HepG2 (cell line): ENCODE measurements around the gene TNFRSF6B. TPM values are rescaled to one million over a fixed set of nuclear protein-coding genes. Genes with fewer than 3 reads are reported as not detected.

Experiments used
- FLYWCH1 ChIP-seq: sonication (generic); formaldehyde crosslinking; IDR thresholded peaks from 2 replicates; pipeline ENCODE4 v1.8.1; 2023; ENCODE audit warnings: mild to moderate bottlenecking, missing genetic modification reagents
- HNRNPK ChIP-seq: fragments of 200-400 bp; formaldehyde crosslinking; IDR thresholded peaks from 2 replicates; pipeline ENCODE4 v1.6.1; 2018; ENCODE audit warnings: low read length, low read depth, moderate library complexity, mild to moderate bottlenecking; ENCODE audit not compliant: poor library complexity, severe bottlenecking
- ISL2 ChIP-seq: sonication (generic); formaldehyde crosslinking; IDR thresholded peaks from 2 replicates; pipeline ENCODE4 v1.5.0; 2020; ENCODE audit warnings: missing genetic modification reagents
- NAIF1 ChIP-seq: sonication (generic); formaldehyde crosslinking; IDR thresholded peaks from 2 replicates; pipeline ENCODE4 v1.5.0; 2020; ENCODE audit warnings: mild to moderate bottlenecking, missing genetic modification reagents, borderline replicate concordance
- U2AF1 ChIP-seq: fragments of 200-400 bp; formaldehyde crosslinking; optimal IDR thresholded peaks from 2 replicates; pipeline ENCODE3; 2017; ENCODE audit warnings: mild to moderate bottlenecking, low read depth, low read length
- ZFP90 ChIP-seq: sonication (generic); formaldehyde crosslinking; IDR thresholded peaks from 2 replicates; pipeline ENCODE4 v1.8.0; 2022; ENCODE audit warnings: missing genetic modification reagents, mild to moderate bottlenecking, inconsistent platforms, borderline replicate concordance
- polyA plus RNA-seq, 8 experiments: library from polyadenylated mRNA; depleted of rRNA in 3 of 8; stranded (reverse) in 7 of 8; unstranded in 1 of 8; fragments of >200 nt; fragmentation: Illumina TruSeq in 4 of 8; extraction: Trizol in 4 of 8; gene quantifications; 2 replicates each; pipeline versions ENCODE4 v1.2.1 to v1.2.3, GENCODE V29; 2011 to 2016; ENCODE audit warnings: low read depth in 4 of 8, missing spikeins in 1 of 8, mixed read lengths in 1 of 8; ENCODE audit not compliant: insufficient read depth in 1 of 8
- total RNA-seq, 5 experiments: library from RNA; depleted of rRNA; stranded (reverse); fragments of >200 nt; fragmentation: Illumina TruSeq; extraction: Trizol; gene quantifications; 2 replicates each; pipeline ENCODE4 v1.2.3, GENCODE V29; 2016; ENCODE audit warnings: low read depth in 1 of 5
- TF ChIP-seq, protein P1 (sequence below): sonication (generic); formaldehyde crosslinking; IDR thresholded peaks from 2 replicates; pipeline ENCODE4 v1.8.1; 2022; ENCODE audit warnings: low read depth, mild to moderate bottlenecking, missing genetic modification reagents

The TNFRSF6B gene
- total and polyA plus RNA-seq, 2 of the 13 experiments (the other 11 are each of a cell fraction or from before 2014, with no cell fraction given): 0.24 TPM; not detected in 1

DNA sequence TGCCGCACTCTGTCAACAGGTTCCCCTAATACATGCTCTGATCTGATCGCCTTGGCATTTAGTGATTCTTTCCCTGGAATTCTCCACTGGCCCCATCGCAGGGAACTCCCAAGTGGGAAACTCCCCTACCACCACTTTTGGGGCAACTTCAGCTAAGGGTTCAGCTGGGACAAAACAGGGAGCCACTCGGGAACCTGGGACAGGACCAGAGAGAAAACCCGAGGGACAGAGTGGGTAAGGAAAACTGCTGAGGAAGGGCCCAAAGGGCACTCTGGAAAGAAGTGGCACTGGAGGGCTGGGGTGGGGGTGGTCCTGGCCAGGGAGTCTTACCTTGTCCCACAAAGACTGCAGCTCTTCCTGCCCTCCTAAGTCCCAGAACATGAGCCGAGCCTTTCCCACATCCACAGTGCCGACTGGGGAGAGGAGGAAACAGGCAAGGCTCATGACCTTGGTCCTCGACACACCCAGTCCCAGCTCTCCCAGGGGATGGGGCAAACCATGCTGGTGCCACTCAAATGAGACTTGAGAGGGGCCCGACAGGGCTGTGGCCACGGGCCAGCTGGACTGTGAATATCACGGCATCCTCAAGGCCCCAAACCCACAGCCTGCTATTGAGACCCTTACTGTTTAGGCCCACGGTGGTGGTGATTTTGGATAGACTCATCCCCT is 9.7 kb downstream of the TNFRSF6B start (continued):
- TF ChIP-seq ZFP90 (CRISPR knock-in tag) (0 out of 2 replicates have a peak, but pooled peaks have one; percentile 51), HNRNPK (no peak), ISL2 (CRISPR knock-in tag) (no peak), U2AF1 (no peak), FLYWCH1 (no peak), NAIF1 (CRISPR knock-in tag) (peak; percentile 37; the same call in 1 of the 2 replicates)
- TF ChIP-seq, protein P1, sequence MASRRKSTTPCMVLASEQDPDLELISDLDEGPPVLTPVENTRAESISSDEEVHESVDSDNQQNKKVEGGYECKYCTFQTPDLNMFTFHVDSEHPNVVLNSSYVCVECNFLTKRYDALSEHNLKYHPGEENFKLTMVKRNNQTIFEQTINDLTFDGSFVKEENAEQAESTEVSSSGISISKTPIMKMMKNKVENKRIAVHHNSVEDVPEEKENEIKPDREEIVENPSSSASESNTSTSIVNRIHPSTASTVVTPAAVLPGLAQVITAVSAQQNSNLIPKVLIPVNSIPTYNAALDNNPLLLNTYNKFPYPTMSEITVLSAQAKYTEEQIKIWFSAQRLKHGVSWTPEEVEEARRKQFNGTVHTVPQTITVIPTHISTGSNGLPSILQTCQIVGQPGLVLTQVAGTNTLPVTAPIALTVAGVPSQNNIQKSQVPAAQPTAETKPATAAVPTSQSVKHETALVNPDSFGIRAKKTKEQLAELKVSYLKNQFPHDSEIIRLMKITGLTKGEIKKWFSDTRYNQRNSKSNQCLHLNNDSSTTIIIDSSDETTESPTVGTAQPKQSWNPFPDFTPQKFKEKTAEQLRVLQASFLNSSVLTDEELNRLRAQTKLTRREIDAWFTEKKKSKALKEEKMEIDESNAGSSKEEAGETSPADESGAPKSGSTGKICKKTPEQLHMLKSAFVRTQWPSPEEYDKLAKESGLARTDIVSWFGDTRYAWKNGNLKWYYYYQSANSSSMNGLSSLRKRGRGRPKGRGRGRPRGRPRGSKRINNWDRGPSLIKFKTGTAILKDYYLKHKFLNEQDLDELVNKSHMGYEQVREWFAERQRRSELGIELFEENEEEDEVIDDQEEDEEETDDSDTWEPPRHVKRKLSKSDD (CRISPR knock-in tag): no peak
